GM18861 (cell line): ENCODE measurements around the gene PTTG1IP2.

ENCODE experiments used
- ATAC-seq: cut with Tn5 transposase; IDR thresholded peaks from one replicate; pipeline ENCODE4 v1.9.1; 2021; ENCODE audit not compliant: unreplicated experiment

Gene PTTG1IP2

GRCh38 chr7:90552521-90552920 lies 83.1 kb downstream of the PTTG1IP2 start:
- no peak for ATAC-seq

GRCh38 chr7:90560730-90561129 lies 91.3 kb downstream of the PTTG1IP2 start:
- no peak for ATAC-seq
